K562 (cell line): ENCODE data around the gene ARHGEF12. TPM values are rescaled to one million over a fixed set of nuclear protein-coding genes. Genes with fewer than 3 reads are reported as not detected.
A peak's percentile ranks its signal among the peaks of the same experiment; 100 is the strongest.

ENCODE experiments used
- ATAC-seq: fragments of 200-7000 bp; cut with Tn5 transposase; 3 replicates; pipeline ENCODE4 v1.9.1; 2020; ENCODE audit warnings: moderate library complexity
- BruUV-seq: library from RNA; stranded (reverse); fragments of 400-500 nt; replicated peaks from 2 replicates; lab custom pipeline; 2021; lab: Mats Ljungman, UMichigan
- CTCF ChIA-PET: fragments of 300-600 bp; formaldehyde crosslinking; extraction: SDS; loops from one replicate; lab custom pipeline; 2021; ENCODE audit warnings: low intra/inter-chr PET ratio; lab: Yijun Ruan, JAX
- POLR2A ChIA-PET: fragments of 300-600, 350-650 bp; sonication (Branson Sonifier 250); formaldehyde crosslinking; extraction: SDS; loops from one replicate; lab custom pipeline; 2021; ENCODE audit warnings: antibody characterized with exemption, inconsistent platforms; lab: Yijun Ruan, JAX
- DNase-seq, 4 experiments: peaks; one replicate each; pipeline versions ENCODE4 v3.0.0 to v3.0.0-alpha.2; 2011 to 2018; ENCODE audit warnings: low spot score in 3 of 4, mixed read lengths in 3 of 4; ENCODE audit errors: extremely low read depth in 1 of 4
- FAIRE-seq: peaks from 2 replicates; lab custom pipeline; 2011; peaks lifted over from hg19 to GRCh38; lab: Jason Lieb, UNC
- H2AFZ ChIP-seq: 2 replicates; pipeline ENCODE4 v1.6.0; 2011; ENCODE audit warnings: low read depth, low read length, control low read depth, inconsistent platforms
- H3K27ac ChIP-seq: fragments of 200-600 bp; 3 replicates; pipeline ENCODE4 v1.8.0; 2011; ENCODE audit warnings: low read depth, mild to moderate bottlenecking, control low read depth, inconsistent platforms, low read length, moderate library complexity, mixed read lengths; ENCODE audit errors: extremely low read depth
- H3K27me3 ChIP-seq, 2 experiments: fragments of 300-600 bp in 1 of 2; 2 replicates in 1 of 2; 3 replicates in 1 of 2; pipeline versions ENCODE4 v1.6.0 to v1.8.0; 2011; ENCODE audit warnings: inconsistent platforms in 2 of 2, low read length in 2 of 2, mild to moderate bottlenecking in 1 of 2, mixed read lengths in 1 of 2, moderate library complexity in 1 of 2; ENCODE audit not compliant: control insufficient read depth in 2 of 2, insufficient read depth in 2 of 2
- H3K36me3 ChIP-seq: fragments of 300-600 bp; 3 replicates; pipeline ENCODE4 v1.8.0; 2011; ENCODE audit warnings: mild to moderate bottlenecking, low read length, inconsistent platforms; ENCODE audit not compliant: control insufficient read depth, insufficient read depth
- H3K4me1 ChIP-seq, 2 experiments: fragments of 200-600 bp in 1 of 2; replicated peaks in 1 of 2; 2 replicates in 1 of 2; 3 replicates in 1 of 2; pipeline versions ENCODE4 v1.5.1 to v1.8.0; 2011; ENCODE audit warnings: inconsistent platforms in 2 of 2, low read length in 2 of 2, mild to moderate bottlenecking in 1 of 2, mixed read lengths in 1 of 2, moderate library complexity in 1 of 2; ENCODE audit not compliant: control insufficient read depth in 2 of 2, insufficient read depth in 2 of 2
- H3K4me2 ChIP-seq: 2 replicates; pipeline ENCODE4 v1.6.1; 2011; ENCODE audit warnings: low read length, control low read depth, inconsistent platforms, mixed read lengths; ENCODE audit not compliant: insufficient read depth
- H3K4me3 ChIP-seq: fragments of 200-600 bp; sonication (generic), shearing (Covaris generic); 2 replicates; pipeline ENCODE4 v1.5.1; 2016; ENCODE audit warnings: control low read depth, inconsistent platforms
- H3K79me2 ChIP-seq: fragments of 200-600 bp; 3 replicates; pipeline ENCODE4 v1.8.0; 2011; ENCODE audit warnings: low read length, inconsistent platforms; ENCODE audit not compliant: control insufficient read depth, insufficient read depth
- H3K9ac ChIP-seq, 2 experiments: 2 replicates each; pipeline versions ENCODE4 v1.6.0 to v1.6.1; 2011; ENCODE audit warnings: low read depth in 2 of 2, low read length in 2 of 2, control low read depth in 1 of 2, inconsistent platforms in 1 of 2, mild to moderate bottlenecking in 1 of 2, mixed read lengths in 1 of 2; ENCODE audit not compliant: insufficient read depth in 1 of 2
- H3K9me1 ChIP-seq: one replicate; pipeline ENCODE4 v1.6.0; 2011; ENCODE audit warnings: inconsistent platforms, mild to moderate bottlenecking, low read length, moderate library complexity; ENCODE audit not compliant: control insufficient read depth, insufficient read depth
- H3K9me3 ChIP-seq: replicated peaks from 2 replicates; pipeline ENCODE4 v1.5.1; 2011; ENCODE audit warnings: low read depth, low read length, inconsistent platforms; ENCODE audit not compliant: control insufficient read depth, insufficient read depth
- H4K20me1 ChIP-seq: replicated peaks from 2 replicates; pipeline ENCODE4 v1.6.1; 2011; ENCODE audit warnings: low read length, inconsistent platforms, mixed read lengths; ENCODE audit not compliant: control insufficient read depth, insufficient read depth
- ARID3B ChIP-seq: fragments of 250-450 bp; sonication (Bioruptor Pico); IDR thresholded peaks from 2 replicates; pipeline ENCODE4 v1.4.0; 2020; ENCODE audit warnings: borderline replicate concordance
- FOSL1 ChIP-seq: fragments of 200-800 bp; sonication (Bioruptor generic); conservative IDR thresholded peaks from 2 replicates; pipeline ENCODE4 v1.6.1; 2016; ENCODE audit warnings: missing genetic modification characterization, missing compliant biosample characterization
- FOXK2 ChIP-seq, 2 experiments: fragments of 450-650 bp; IDR thresholded peaks in 1 of 2; conservative IDR thresholded peaks in 1 of 2; 2 replicates each; pipeline ENCODE4 v1.6.1; 2016; ENCODE audit warnings: low read depth in 2 of 2, mild to moderate bottlenecking in 1 of 2
- SRF ChIP-seq, 2 experiments: fragments of 250-450, 450-650 bp in 1 of 2; sonication (Bioruptor Pico) in 1 of 2; sonication (generic) in 1 of 2; formaldehyde crosslinking; IDR thresholded peaks; 2 replicates each; pipeline versions ENCODE4 v1.5.0 to v1.5.1; 2020 to 2022; ENCODE audit warnings: mild to moderate bottlenecking in 1 of 2, missing genetic modification reagents in 1 of 2
- TAF1 ChIP-seq: IDR thresholded peaks from 2 replicates; pipeline ENCODE4 v1.6.1; 2011; ENCODE audit warnings: mild to moderate bottlenecking, low read length, moderate library complexity; ENCODE audit not compliant: insufficient read depth, control insufficient read depth, severe bottlenecking; ENCODE audit errors: extremely low read depth
- in situ Hi-C: fragments of 300-500 bp; cut with MboI; formaldehyde crosslinking; loops from 4 replicates; pipeline ENCODE4 v1.15.0; 2018; ENCODE audit warnings: inconsistent platforms, mixed read lengths
- intact Hi-C: fragments of 100-400 bp; cut with micrococcal nuclease; formaldehyde crosslinking; loops from 2 replicates; pipeline ENCODE4 v1.14.2; 2022
- polyA plus RNA-seq, 8 experiments: library from polyadenylated mRNA; depleted of rRNA in 4 of 8; stranded (reverse) in 5 of 8; unstranded in 3 of 8; fragments of >200 nt; fragmentation: Nextera tagmentation in 2 of 8; fragmentation: Illumina TruSeq in 1 of 8; extraction: Ambion mirVana in 2 of 8; extraction: Trizol in 1 of 8; gene quantifications; 2 replicates each; pipeline versions ENCODE4 v1.2.1 to v1.2.3, GENCODE V29; 2011 to 2014; ENCODE audit warnings: inconsistent platforms in 1 of 8, missing spikeins in 1 of 8
- total RNA-seq, 7 experiments: library from RNA; depleted of rRNA in 6 of 7; stranded (reverse); fragments of >200 nt in 6 of 7; fragmentation: Illumina TruSeq in 2 of 7; extraction: Trizol in 2 of 7; gene quantifications; 2 replicates each; pipeline versions ENCODE4 v1.2.1 to v1.2.3, GENCODE V29; 2011 to 2021; ENCODE audit warnings: low replicate concordance in 1 of 7

Gene ARHGEF12
- total and polyA plus RNA-seq, 9 of the 15 experiments (the other 6 are each of a cell fraction or from before 2014, with no cell fraction given) = 3.5 to 51.7 (median 29.5) TPM

DNA sequence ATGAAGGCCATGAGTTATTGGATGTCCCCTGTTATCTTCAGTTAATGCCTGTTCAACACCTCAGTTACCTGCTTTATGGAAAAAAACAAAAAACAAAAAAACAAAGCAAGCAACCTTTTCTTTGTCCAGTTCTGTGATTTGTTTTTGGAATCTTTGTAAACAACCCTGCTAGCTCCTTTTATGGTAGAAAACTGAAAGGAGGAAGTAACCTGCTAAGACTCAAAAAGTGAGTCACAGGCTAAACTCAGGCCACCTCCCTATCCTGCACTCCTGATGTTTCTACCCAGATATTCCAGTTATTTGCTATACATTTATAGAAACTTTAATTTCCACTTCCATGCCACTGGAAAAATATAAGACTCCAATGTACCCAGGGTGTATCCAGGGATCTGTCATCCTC, 31.7 kb upstream of the ARHGEF12 start:
- DNase-seq (no peak), FAIRE-seq (no peak), ATAC-seq (no peak)
- Histone ChIP-seq H3K4me2 (no peak overlapping the region), H3K36me3 (no peaks in the 10 kb centered on the region), H3K27ac (no peak overlapping the region), H3K9me1 (no peaks in the 10 kb centered on the region), H3K4me1 (no peaks in the 10 kb centered on the region; a peak in 2 of 5 replicates), H3K9ac (no peak overlapping the region), H3K4me3 (no peak overlapping the region), H3K27me3 (peaks cover 15 to 52% of the 10 kb centered on the region in 2 experiments; a peak in 4 of 5 replicates), H3K79me2 (no peaks in the 10 kb centered on the region), H4K20me1 (peaks cover 22% of the 10 kb centered on the region; the same call in 1 of the 2 replicates), H3K9me3 (no peaks in the 10 kb centered on the region), H2AFZ (no peak overlapping the region)
- intact Hi-C loops = loop anchor here (10.0 kb wide), 1 partner anchor 640 kb away; no protein-coding TSS in a partner anchor
- ChIA-PET POLR2A (interaction anchor here (0.6 to 1.9 kb wide), 3 partner anchors 44 to 70 kb away, joined by 3 to 7 read pairs (median 3); no protein-coding TSS in a partner anchor), CTCF (interaction anchor here (4.4 kb wide), 1 partner anchor 69 kb away, joined by 43 read pairs; no protein-coding TSS in a partner anchor)
- TF ChIP-seq TAF1 (no peak), FOSL1 (tag) (peak; percentile 84), ARID3B (CRISPR knock-in tag) (no peak), SRF (CRISPR knock-in tag; IDR thresholded peaks at IDR 0.05) (peak in 1 of 2 experiments; percentile 91; a peak in 3 of 4 replicates), FOXK2 (conservative IDR thresholded peaks at IDR 0.05 in 1 of 2, IDR thresholded peaks at IDR 0.05 in 1 of 2; ENCODE audit: low read depth in 2 of 2) (peak in 1 of 2 experiments; percentile 43; a peak in 2 of 4 replicates)
- no TSS peak for BruUV-seq
- in situ Hi-C loops = loop anchor here (5.0 kb wide), 1 partner anchor 132 kb away; no protein-coding TSS in a partner anchor
